CD8-positive, alpha-beta memory T cell (primary cell): ENCODE data around the gene KRT84. TPM values are rescaled to one million over a fixed set of nuclear protein-coding genes. Genes with fewer than 3 reads are reported as not detected.

Source experiments
- CTCF ChIA-PET: fragments of 350-600 bp; sonication (Branson Sonifier 250); formaldehyde crosslinking; loops from one replicate; lab custom pipeline; 2021; ENCODE audit warnings: antibody characterized with exemption; lab: Charles Lee
- POLR2A ChIA-PET: fragments of 350-600 bp; sonication (Branson Sonifier 250); formaldehyde crosslinking; loops from one replicate; lab custom pipeline; 2021; ENCODE audit warnings: antibody characterized with exemption; lab: Charles Lee
- DNase-seq, 5 donors: peaks; one replicate each; pipeline versions ENCODE4 v3.0.0 to v3.0.0-alpha.2; 2020 to 2022; ENCODE audit warnings: mixed read lengths in 1 of 5
- H3K27ac ChIP-seq: one replicate; pipeline ENCODE4 v1.7.0; 2013; ENCODE audit warnings: low read depth, mild to moderate bottlenecking, low read length, moderate library complexity
- H3K27me3 ChIP-seq: 2 replicates; pipeline ENCODE4 v1.7.0; 2013; ENCODE audit warnings: low read length, mild to moderate bottlenecking; ENCODE audit not compliant: insufficient read depth, poor library complexity, severe bottlenecking
- H3K36me3 ChIP-seq: 2 replicates; pipeline ENCODE4 v1.7.0; 2013; ENCODE audit warnings: mild to moderate bottlenecking, low read length, moderate library complexity; ENCODE audit not compliant: insufficient read depth
- H3K4me1 ChIP-seq: 2 replicates; pipeline ENCODE4 v1.7.0; 2013; ENCODE audit warnings: mild to moderate bottlenecking, low read length, moderate library complexity; ENCODE audit not compliant: insufficient read depth
- H3K4me3 ChIP-seq: 2 replicates; pipeline ENCODE4 v1.7.0; 2013; ENCODE audit warnings: mild to moderate bottlenecking, low read length
- H3K9me3 ChIP-seq: 2 replicates; pipeline ENCODE4 v1.7.0; 2013; ENCODE audit warnings: mild to moderate bottlenecking, low read length
- H3K27ac Mint-ChIP-seq, 8 donors: one replicate each; pipeline ENCODE4 v1.8.0; 2020 to 2021; ENCODE audit warnings: mixed read lengths in 8 of 8, mild to moderate bottlenecking in 6 of 8, inconsistent platforms in 3 of 8, moderate library complexity in 3 of 8
- H3K27me3 Mint-ChIP-seq, 2 donors: one replicate each; pipeline ENCODE4 v1.8.0; 2020 to 2021; ENCODE audit warnings: mixed read lengths in 2 of 2, mild to moderate bottlenecking in 1 of 2, moderate library complexity in 1 of 2
- H3K36me3 Mint-ChIP-seq, 3 donors: one replicate each; pipeline ENCODE4 v1.8.0; 2020 to 2021; ENCODE audit warnings: mixed read lengths in 3 of 3, inconsistent platforms in 1 of 3, mild to moderate bottlenecking in 1 of 3
- H3K4me1 Mint-ChIP-seq, 3 donors: one replicate each; pipeline ENCODE4 v1.8.0; 2020 to 2021; ENCODE audit warnings: mixed read lengths in 3 of 3, inconsistent platforms in 1 of 3, mild to moderate bottlenecking in 1 of 3
- H3K4me3 Mint-ChIP-seq, 7 donors: one replicate each; pipeline ENCODE4 v1.8.0; 2020 to 2021; ENCODE audit warnings: mixed read lengths in 7 of 7, mild to moderate bottlenecking in 6 of 7, moderate library complexity in 4 of 7, inconsistent platforms in 2 of 7
- H3K9me3 Mint-ChIP-seq, 5 donors: one replicate each; pipeline ENCODE4 v1.8.0; 2020 to 2022; ENCODE audit warnings: mixed read lengths in 5 of 5, mild to moderate bottlenecking in 3 of 5, moderate library complexity in 2 of 5, inconsistent platforms in 1 of 5
- polyA plus RNA-seq: library from polyadenylated mRNA; unstranded; fragments of 300-500 nt; fragmentation: Illumina TruSeq; gene quantifications from one replicate; pipeline ENCODE4 v1.2.3, GENCODE V29; 2021
- total RNA-seq, 2 experiments: library from RNA; stranded (reverse); gene quantifications; one replicate each; pipeline ENCODE4 v1.2.3, GENCODE V29; 2021

KRT84 gene
- total and polyA plus RNA-seq, 3 experiments from 2014 or later, result not detected

- no peaks in the 10 kb centered on the region for H3K36me3 Mint-ChIP-seq
- H3K27ac ChIP-seq, result no peak overlapping the region
- no peaks in the 10 kb centered on the region for H3K27me3 ChIP-seq
- peaks cover 6 to 12% (median 9%) of the 10 kb centered on the region in 5 donors for H3K9me3 Mint-ChIP-seq
- no peak overlapping the region for H3K27ac Mint-ChIP-seq
- H3K4me3 ChIP-seq, result no peak overlapping the region
- no peaks in the 10 kb centered on the region for H3K4me1 ChIP-seq
- no peaks in the 10 kb centered on the region for H3K36me3 ChIP-seq
- DNase-seq, result no peak
- no peak overlapping the region for H3K4me3 Mint-ChIP-seq
- H3K27me3 Mint-ChIP-seq, result peaks cover 13 to 21% of the 10 kb centered on the region in 2 donors
- ChIA-PET POLR2A (no interaction called here), CTCF (interaction anchor here (1.1 kb wide), 1 partner anchor 604 kb away, joined by 3 read pairs; no protein-coding TSS in a partner anchor)
- H3K4me1 Mint-ChIP-seq, result peaks cover 0 to 6% (median 6%) of the 10 kb centered on the region in 3 donors
- no peaks in the 10 kb centered on the region for H3K9me3 ChIP-seq
Observed at GRCh38 chr12:52377266-52377665, 8.2 kb downstream of the KRT84 start.

GRCh38 chr12:52372216-52373154 lies 13.0 kb downstream of the KRT84 start:
- H3K27me3 Mint-ChIP-seq, result peaks cover 24 to 29% of the 10 kb centered on the region in 2 donors
- Histone ChIP-seq H3K4me3 (no peak overlapping the region), H3K36me3 (no peaks in the 10 kb centered on the region), H3K4me1 (no peaks in the 10 kb centered on the region), H3K27me3 (no peaks in the 10 kb centered on the region), H3K27ac (no peak overlapping the region), H3K9me3 (no peaks in the 10 kb centered on the region)
- no peaks in the 10 kb centered on the region for H3K36me3 Mint-ChIP-seq
- no peaks in the 10 kb centered on the region for H3K4me1 Mint-ChIP-seq
- H3K4me3 Mint-ChIP-seq, result no peak overlapping the region
- peaks cover 6 to 12% (median 9%) of the 10 kb centered on the region in 5 donors for H3K9me3 Mint-ChIP-seq
- H3K27ac Mint-ChIP-seq, result no peak overlapping the region
- ChIA-PET CTCF (interaction anchor here (0.8 to 1.9 kb wide), 8 partner anchors 11 to 513 kb away, joined by 3 to 12 read pairs (median 4); no protein-coding TSS in a partner anchor), POLR2A (no interaction called here)
- peak in 3 of 5 donors; percentile 23 to 28 (median 23) for DNase-seq

- no peaks in the 10 kb centered on the region for H3K27me3 ChIP-seq
- Mint-ChIP-seq H3K27me3 (peaks cover 23 to 29% of the 10 kb centered on the region in 2 donors), H3K4me1 (no peaks in the 10 kb centered on the region), H3K36me3 (no peaks in the 10 kb centered on the region), H3K4me3 (no peak overlapping the region), H3K27ac (no peak overlapping the region), H3K9me3 (peaks cover 6 to 12% (median 9%) of the 10 kb centered on the region in 5 donors)
- no peaks in the 10 kb centered on the region for H3K9me3 ChIP-seq
- no peak overlapping the region for H3K27ac ChIP-seq
- CTCF ChIA-PET, result interaction anchor here (1.0 to 1.9 kb wide), 5 partner anchors 9 to 510 kb away, joined by 3 to 7 read pairs (median 6); no protein-coding TSS in a partner anchor
- POLR2A ChIA-PET, result no interaction called here
- H3K4me1 ChIP-seq, result no peaks in the 10 kb centered on the region
- H3K4me3 ChIP-seq, result no peak overlapping the region
- DNase-seq, result no peak
- no peaks in the 10 kb centered on the region for H3K36me3 ChIP-seq
Observed at GRCh38 chr12:52371716-52372115, 13.7 kb downstream of the KRT84 start.

- Histone ChIP-seq H3K36me3 (no peaks in the 10 kb centered on the region), H3K27ac (no peak overlapping the region), H3K27me3 (no peaks in the 10 kb centered on the region), H3K4me3 (no peak overlapping the region), H3K4me1 (no peaks in the 10 kb centered on the region), H3K9me3 (no peaks in the 10 kb centered on the region)
- H3K27me3 Mint-ChIP-seq, result peaks cover 20 to 22% of the 10 kb centered on the region in 2 donors
- H3K36me3 Mint-ChIP-seq, result no peaks in the 10 kb centered on the region
- DNase-seq, result no peak
- ChIA-PET CTCF (interaction anchor here (1.4 to 1.9 kb wide), 3 partner anchors 9 to 12 kb away, joined by 4 to 7 read pairs (median 6); no protein-coding TSS in a partner anchor), POLR2A (no interaction called here)
- peaks cover 6 to 12% (median 9%) of the 10 kb centered on the region in 5 donors for H3K9me3 Mint-ChIP-seq
- H3K4me3 Mint-ChIP-seq, result no peak overlapping the region
- H3K4me1 Mint-ChIP-seq, result no peaks in the 10 kb centered on the region
- no peak overlapping the region for H3K27ac Mint-ChIP-seq
Observed at GRCh38 chr12:52370926-52371608, 14.4 kb downstream of the KRT84 start.

- no peak overlapping the region for H3K4me3 Mint-ChIP-seq
- no peak overlapping the region for H3K4me3 ChIP-seq
- POLR2A ChIA-PET, result no interaction called here
Observed at GRCh38 chr12:52369809-52370208, 15.6 kb downstream of the KRT84 start.

GRCh38 chr12:52369211-52369610 lies 16.2 kb downstream of the KRT84 start:
- H3K4me3 Mint-ChIP-seq, result no peak overlapping the region
- POLR2A ChIA-PET, result no interaction called here
- peak overlapping the region in 1 of 8 donors; percentile 16 for H3K27ac Mint-ChIP-seq
- H3K4me1 Mint-ChIP-seq, result no peaks in the 10 kb centered on the region
- no peaks in the 10 kb centered on the region for H3K9me3 ChIP-seq
- H3K4me3 ChIP-seq, result no peak overlapping the region
- peaks cover 4 to 9% (median 6%) of the 10 kb centered on the region in 5 donors for H3K9me3 Mint-ChIP-seq
- peaks cover 2% of the 10 kb centered on the region for H3K27me3 ChIP-seq
- H3K27me3 Mint-ChIP-seq, result peaks cover 24 to 25% of the 10 kb centered on the region in 2 donors
- no peaks in the 10 kb centered on the region for H3K36me3 ChIP-seq
- CTCF ChIA-PET, result interaction anchor here (1.5 kb wide), 1 partner anchor 10 kb away, joined by 3 read pairs; no protein-coding TSS in a partner anchor
- DNase-seq, result no peak
- H3K4me1 ChIP-seq, result no peaks in the 10 kb centered on the region
- H3K36me3 Mint-ChIP-seq, result no peaks in the 10 kb centered on the region
- no peak overlapping the region for H3K27ac ChIP-seq

More at GRCh38 chr12:52369809-52370208, 15.6 kb downstream of the KRT84 start:
- H3K4me1 Mint-ChIP-seq, result no peaks in the 10 kb centered on the region
- no peak overlapping the region for H3K27ac Mint-ChIP-seq
- H3K36me3 Mint-ChIP-seq, result no peaks in the 10 kb centered on the region
- Histone ChIP-seq H3K36me3 (no peaks in the 10 kb centered on the region), H3K27me3 (no peaks in the 10 kb centered on the region), H3K27ac (no peak overlapping the region), H3K4me1 (no peaks in the 10 kb centered on the region), H3K9me3 (no peaks in the 10 kb centered on the region)
- CTCF ChIA-PET, result interaction anchor here (1.0 kb wide), 1 partner anchor 611 kb away, joined by 3 read pairs; no protein-coding TSS in a partner anchor
- peaks cover 20 to 23% of the 10 kb centered on the region in 2 donors for H3K27me3 Mint-ChIP-seq
- no peak for DNase-seq
- peaks cover 4 to 12% (median 9%) of the 10 kb centered on the region in 5 donors for H3K9me3 Mint-ChIP-seq

- Mint-ChIP-seq H3K9me3 (peaks cover 0 to 2% (median 0%) of the 10 kb centered on the region in 5 donors), H3K4me3 (no peak overlapping the region), H3K36me3 (no peaks in the 10 kb centered on the region), H3K4me1 (no peaks in the 10 kb centered on the region), H3K27me3 (peaks cover 25 to 26% of the 10 kb centered on the region in 2 donors), H3K27ac (no peak overlapping the region)
- POLR2A ChIA-PET, result no interaction called here
- no peaks in the 10 kb centered on the region for H3K9me3 ChIP-seq
- peaks cover 3% of the 10 kb centered on the region for H3K27me3 ChIP-seq
- no peak for DNase-seq
- no peaks in the 10 kb centered on the region for H3K4me1 ChIP-seq
- H3K36me3 ChIP-seq, result no peaks in the 10 kb centered on the region
- no peak overlapping the region for H3K27ac ChIP-seq
- CTCF ChIA-PET, result interaction anchor here (0.7 to 1.5 kb wide), 3 partner anchors 10 to 511 kb away, joined by 3 read pairs; no protein-coding TSS in a partner anchor
- no peak overlapping the region for H3K4me3 ChIP-seq
Observed at GRCh38 chr12:52368508-52368907, 16.9 kb downstream of the KRT84 start.
